Endodermal cell (in vitro differentiated cells): ENCODE measurements around the gene PMEPA1. TPM values are rescaled to one million over a fixed set of nuclear protein-coding genes. Genes with fewer than 3 reads are reported as not detected.
A peak's percentile ranks its signal among the peaks of the same experiment; 100 is the strongest.

Experiments
- DNase-seq: peaks from one replicate; pipeline ENCODE4 v3.0.0-alpha.2; 2017
- H3K27ac ChIP-seq: 2 replicates; pipeline ENCODE4 v1.5.1; 2013; ENCODE audit warnings: mild to moderate bottlenecking, low read depth, low read length, moderate library complexity
- H3K27me3 ChIP-seq: 2 replicates; pipeline ENCODE4 v1.6.1; 2013; ENCODE audit warnings: mild to moderate bottlenecking, low read length, moderate library complexity; ENCODE audit not compliant: insufficient read depth, control insufficient read depth, poor library complexity, severe bottlenecking
- H3K36me3 ChIP-seq: 2 replicates; pipeline ENCODE4 v1.7.0; 2013; ENCODE audit warnings: mild to moderate bottlenecking, low read length, moderate library complexity; ENCODE audit not compliant: control insufficient read depth, insufficient read depth
- H3K4me1 ChIP-seq: one replicate; pipeline ENCODE4 v1.7.0; 2013; ENCODE audit warnings: low read length; ENCODE audit not compliant: control insufficient read depth, insufficient read depth
- H3K4me3 ChIP-seq: 2 replicates; pipeline ENCODE4 v1.5.1; 2013; ENCODE audit warnings: mild to moderate bottlenecking, low read length, moderate library complexity
- H3K9ac ChIP-seq: 2 replicates; pipeline ENCODE4 v1.6.1; 2013; ENCODE audit warnings: mild to moderate bottlenecking, low read length, moderate library complexity; ENCODE audit not compliant: poor library complexity, severe bottlenecking; ENCODE audit errors: extremely low read depth
- H3K9me3 ChIP-seq: 2 replicates; pipeline ENCODE4 v1.6.1; 2013; ENCODE audit warnings: mild to moderate bottlenecking, low read length, moderate library complexity; ENCODE audit not compliant: control insufficient read depth
- H3K27ac Mint-ChIP-seq: 2 replicates; pipeline ENCODE4 v1.8.0; 2020; ENCODE audit warnings: mixed read lengths
- H3K27me3 Mint-ChIP-seq: 2 replicates; pipeline ENCODE4 v1.8.0; 2021; ENCODE audit warnings: mild to moderate bottlenecking, mixed read lengths; ENCODE audit not compliant: insufficient read depth
- H3K36me3 Mint-ChIP-seq: 2 replicates; pipeline ENCODE4 v1.8.0; 2020; ENCODE audit warnings: low read depth, mixed read lengths
- H3K4me1 Mint-ChIP-seq: 2 replicates; pipeline ENCODE4 v1.8.0; 2020; ENCODE audit warnings: mixed read lengths
- H3K4me3 Mint-ChIP-seq: 2 replicates; pipeline ENCODE4 v1.8.0; 2020; ENCODE audit warnings: mild to moderate bottlenecking, moderate library complexity, mixed read lengths
- H3K9me3 Mint-ChIP-seq: 2 replicates; pipeline ENCODE4 v1.8.0; 2020; ENCODE audit warnings: mild to moderate bottlenecking, mixed read lengths
- WGBS, 2 experiments: methylation state at CpG; one replicate each; pipeline versions ENCODE4 v1.1.5 to v1.1.7; 2013; ENCODE audit warnings: missing lambda C conversion rate in 2 of 2, mixed read lengths in 1 of 2; ENCODE audit not compliant: insufficient coverage in 1 of 2, insufficient read length in 1 of 2; 5-methylcytosine and 5-hydroxymethylcytosine counted together
- total RNA-seq, 2 donors: library from RNA; stranded (reverse); fragmentation: NEBNext Ultra II Directional in 1 of 2; extraction: Animal tissue kit (Norgen Biotek cat#: 25700) in 1 of 2; gene quantifications; 2 replicates in 1 of 2; 3 replicates in 1 of 2; pipeline ENCODE4 v1.2.1, GENCODE V29; 2021
- TF ChIP-seq, protein P1 (sequence below): fragments of 200-600 bp; sonication (generic); conservative IDR thresholded peaks from 2 replicates; pipeline ENCODE4 v1.5.0; 2021; ENCODE audit warnings: antibody characterized with exemption, mild to moderate bottlenecking

Gene PMEPA1
- total RNA-seq, 2 donors from 2014 or later: 18.8 to 37.4 TPM

DNA sequence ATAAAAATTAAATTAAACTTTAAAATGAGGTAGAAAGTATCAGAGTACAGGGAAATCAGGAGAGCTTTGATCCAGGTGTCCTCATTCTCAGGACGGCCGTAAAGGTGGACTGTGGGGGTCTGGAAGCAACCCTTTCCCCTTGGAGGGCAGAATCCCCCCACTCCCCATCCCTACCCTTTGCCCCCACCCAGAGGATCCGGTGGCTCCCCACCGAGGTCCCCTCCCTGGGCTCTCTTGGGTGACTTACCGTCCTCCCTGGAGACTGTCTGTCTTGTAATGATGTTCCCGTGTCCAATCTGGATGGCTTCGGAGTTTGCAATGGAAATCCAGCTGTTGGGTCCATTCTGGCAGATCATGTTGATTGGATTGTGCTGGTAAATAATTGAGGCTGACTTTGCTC is 96.9 kb downstream of the PMEPA1 start:
- Mint-ChIP-seq H3K9me3 (no peaks in the 10 kb centered on the region), H3K4me3 (no peak overlapping the region), H3K36me3 (no peaks in the 10 kb centered on the region), H3K4me1 (no peaks in the 10 kb centered on the region), H3K27ac (no peak overlapping the region), H3K27me3 (peaks cover 4% of the 10 kb centered on the region)
- TF ChIP-seq, protein P1, sequence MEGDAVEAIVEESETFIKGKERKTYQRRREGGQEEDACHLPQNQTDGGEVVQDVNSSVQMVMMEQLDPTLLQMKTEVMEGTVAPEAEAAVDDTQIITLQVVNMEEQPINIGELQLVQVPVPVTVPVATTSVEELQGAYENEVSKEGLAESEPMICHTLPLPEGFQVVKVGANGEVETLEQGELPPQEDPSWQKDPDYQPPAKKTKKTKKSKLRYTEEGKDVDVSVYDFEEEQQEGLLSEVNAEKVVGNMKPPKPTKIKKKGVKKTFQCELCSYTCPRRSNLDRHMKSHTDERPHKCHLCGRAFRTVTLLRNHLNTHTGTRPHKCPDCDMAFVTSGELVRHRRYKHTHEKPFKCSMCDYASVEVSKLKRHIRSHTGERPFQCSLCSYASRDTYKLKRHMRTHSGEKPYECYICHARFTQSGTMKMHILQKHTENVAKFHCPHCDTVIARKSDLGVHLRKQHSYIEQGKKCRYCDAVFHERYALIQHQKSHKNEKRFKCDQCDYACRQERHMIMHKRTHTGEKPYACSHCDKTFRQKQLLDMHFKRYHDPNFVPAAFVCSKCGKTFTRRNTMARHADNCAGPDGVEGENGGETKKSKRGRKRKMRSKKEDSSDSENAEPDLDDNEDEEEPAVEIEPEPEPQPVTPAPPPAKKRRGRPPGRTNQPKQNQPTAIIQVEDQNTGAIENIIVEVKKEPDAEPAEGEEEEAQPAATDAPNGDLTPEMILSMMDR: no peak
- Histone ChIP-seq H3K4me3 (no peak overlapping the region), H3K9me3 (no peaks in the 10 kb centered on the region), H3K27ac (no peak overlapping the region), H3K27me3 (no peaks in the 10 kb centered on the region), H3K4me1 (no peaks in the 10 kb centered on the region), H3K36me3 (no peaks in the 10 kb centered on the region), H3K9ac (no peak overlapping the region)
- 92 to 100% methylated on average over 2 to 7 of the region's 7 CpGs for WGBS, 2 experiments
- peak; percentile 17 for DNase-seq

DNA sequence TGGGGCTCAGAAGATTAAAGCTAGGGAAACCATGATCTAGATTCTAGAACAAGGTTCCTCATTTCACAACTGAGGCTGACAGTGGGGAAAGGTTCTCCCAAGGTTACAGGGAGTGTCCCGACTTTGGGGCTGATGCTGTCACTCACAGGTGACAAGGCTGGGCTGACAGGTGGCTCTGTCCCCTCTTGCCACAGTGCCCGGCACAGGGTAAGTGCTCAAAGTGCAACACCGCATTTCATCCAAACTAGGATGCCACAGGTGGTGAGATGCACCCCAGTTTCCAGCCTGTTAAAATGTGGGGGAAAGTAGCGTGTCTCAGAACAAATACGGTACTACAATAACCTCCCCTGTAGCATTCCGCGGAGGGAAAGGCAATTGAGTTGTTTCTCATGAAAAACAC is 97.4 kb downstream of the PMEPA1 start:
- Mint-ChIP-seq H3K4me3 (no peak overlapping the region), H3K27ac (no peak overlapping the region), H3K36me3 (no peaks in the 10 kb centered on the region), H3K4me1 (no peaks in the 10 kb centered on the region), H3K27me3 (peaks cover 4% of the 10 kb centered on the region), H3K9me3 (no peaks in the 10 kb centered on the region)
- 88 to 94% methylated on average over 7 of the region's 7 CpGs for WGBS, 2 experiments
- H3K9ac ChIP-seq: no peak overlapping the region
- peak; percentile 7 for DNase-seq
- no peak overlapping the region for H3K27ac ChIP-seq
- H3K9me3 ChIP-seq: no peaks in the 10 kb centered on the region
- no peaks in the 10 kb centered on the region for H3K36me3 ChIP-seq
- TF ChIP-seq, protein P1: no peak
- H3K27me3 ChIP-seq: no peaks in the 10 kb centered on the region
- H3K4me3 ChIP-seq: no peak overlapping the region
- H3K4me1 ChIP-seq: no peaks in the 10 kb centered on the region

DNA sequence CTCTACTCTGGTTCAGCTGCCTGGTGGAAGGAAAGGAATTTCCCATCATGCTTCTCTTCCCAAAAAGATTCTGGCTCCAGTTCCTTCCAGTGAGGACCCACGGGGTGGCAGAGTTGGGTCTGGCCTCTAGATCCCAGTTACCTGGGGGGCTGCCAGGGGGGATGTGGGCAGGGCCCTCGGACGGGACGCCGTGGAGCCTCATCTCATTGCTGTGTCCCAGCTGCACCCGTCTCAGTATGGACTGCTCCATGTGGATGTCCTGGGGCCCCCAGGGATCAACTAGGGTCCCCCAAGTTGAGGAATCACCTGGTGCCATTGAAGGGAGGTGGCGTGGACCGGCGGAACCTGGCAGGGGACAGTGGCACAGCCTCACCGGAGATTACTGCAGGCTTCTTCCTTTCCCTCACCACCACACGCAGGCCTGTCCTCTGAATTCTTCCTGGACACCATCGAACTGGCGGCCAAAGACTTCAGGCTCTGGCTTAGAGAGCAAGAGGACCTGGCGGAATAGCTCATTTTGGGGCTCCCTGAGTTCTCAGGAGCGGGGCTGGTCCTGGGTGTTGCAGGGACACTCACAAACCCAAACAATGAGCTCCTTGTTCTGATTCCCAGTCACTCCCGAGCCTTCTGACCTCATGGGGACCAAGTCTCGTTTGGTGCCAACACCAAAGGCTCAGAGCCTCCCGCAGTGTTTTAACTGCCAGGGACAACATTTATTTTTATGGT is 98.1 kb downstream of the PMEPA1 start:
- no peaks in the 10 kb centered on the region for H3K9me3 ChIP-seq
- no peaks in the 10 kb centered on the region for H3K27me3 ChIP-seq
- no peak overlapping the region for H3K4me3 ChIP-seq
- H3K4me3 Mint-ChIP-seq: no peak overlapping the region
- WGBS, 2 experiments: 89 to 91% methylated on average over 9 to 17 of the region's 18 CpGs
- H3K27ac Mint-ChIP-seq: no peak overlapping the region
- no peaks in the 10 kb centered on the region for H3K9me3 Mint-ChIP-seq
- H3K4me1 ChIP-seq: no peaks in the 10 kb centered on the region
- peaks cover 2% of the 10 kb centered on the region for H3K27me3 Mint-ChIP-seq
- H3K36me3 Mint-ChIP-seq: no peaks in the 10 kb centered on the region
- TF ChIP-seq, protein P1: no peak
- peak; percentile 25 for DNase-seq
- H3K4me1 Mint-ChIP-seq: no peaks in the 10 kb centered on the region
- no peak overlapping the region for H3K9ac ChIP-seq
- H3K27ac ChIP-seq: no peak overlapping the region
- no peaks in the 10 kb centered on the region for H3K36me3 ChIP-seq
